Smooth muscle cell (in vitro differentiated cells): ENCODE data around the gene DMRTA2. TPM values are rescaled to one million over a fixed set of nuclear protein-coding genes. Genes with fewer than 3 reads are reported as not detected.

Source experiments
- DNase-seq: peaks from one replicate; lab custom pipeline; 2025; ENCODE audit not compliant: unreplicated experiment; lab: John Stamatoyannopoulos, UW
- H2AFZ ChIP-seq: fragments of 200-600 bp; sonication (generic); 2 replicates; pipeline ENCODE4 v1.6.0; 2016; ENCODE audit warnings: antibody characterized with exemption, low read depth, mild to moderate bottlenecking
- H3F3A ChIP-seq: fragments of 200-600 bp; sonication (generic); 2 replicates; pipeline ENCODE4 v1.6.0; 2017; ENCODE audit warnings: antibody characterized with exemption, low read depth
- H3K27ac ChIP-seq: fragments of 200-600 bp; sonication (generic); 2 replicates; pipeline ENCODE4 v1.5.1; 2016; ENCODE audit warnings: low read depth, mild to moderate bottlenecking
- H3K27me3 ChIP-seq: fragments of 200-600 bp; sonication (generic); 2 replicates; pipeline ENCODE4 v1.6.1; 2016; ENCODE audit warnings: low read depth, mild to moderate bottlenecking
- H3K36me3 ChIP-seq: fragments of 200-600 bp; sonication (generic); 2 replicates; pipeline ENCODE4 v1.5.1; 2016; ENCODE audit warnings: low read depth
- H3K4me1 ChIP-seq: fragments of 200-600 bp; sonication (generic); 2 replicates; pipeline ENCODE4 v1.5.1; 2016; ENCODE audit warnings: low read depth
- H3K4me2 ChIP-seq: fragments of 200-600 bp; sonication (generic); 2 replicates; pipeline ENCODE4 v1.6.0; 2016; ENCODE audit warnings: mild to moderate bottlenecking
- H3K4me3 ChIP-seq: fragments of 200-600 bp; sonication (generic); 2 replicates; pipeline ENCODE4 v1.5.1; 2016; ENCODE audit warnings: mild to moderate bottlenecking
- H3K79me2 ChIP-seq: fragments of 200-600 bp; sonication (generic); 2 replicates; pipeline ENCODE4 v1.6.0; 2016; ENCODE audit warnings: low read depth, mild to moderate bottlenecking
- H3K9ac ChIP-seq: fragments of 200-600 bp; sonication (generic); 2 replicates; pipeline ENCODE4 v1.6.0; 2016; ENCODE audit warnings: low read depth
- H3K9me3 ChIP-seq: fragments of 200-600 bp; sonication (generic); replicated peaks from 2 replicates; pipeline ENCODE4 v1.5.1; 2016; ENCODE audit warnings: low read depth
- H4K20me1 ChIP-seq: fragments of 200-600 bp; sonication (generic); 2 replicates; pipeline ENCODE4 v1.6.0; 2016; ENCODE audit warnings: low read depth
- CTCF ChIP-seq: fragments of 200-600 bp; sonication (generic); IDR thresholded peaks from 2 replicates; pipeline ENCODE4 v1.5.1; 2017; ENCODE audit warnings: borderline replicate concordance, mild to moderate bottlenecking, antibody characterized with exemption; ENCODE audit not compliant: insufficient read depth, poor library complexity, severe bottlenecking
- WGBS: methylation state at CpG from one replicate; pipeline ENCODE4 v1.1.7; 2016; ENCODE audit warnings: low lambda C conversion rate; 5-methylcytosine and 5-hydroxymethylcytosine counted together
- polyA plus RNA-seq: library from polyadenylated mRNA; unstranded; fragments of >200 nt; fragmentation: Nextera tagmentation; extraction: Ambion mirVana; gene quantifications from 2 replicates; pipeline ENCODE4 v1.2.1, GENCODE V29; 2016
- total RNA-seq: library from RNA; depleted of rRNA; stranded (reverse); fragments of >200 nt; gene quantifications from 2 replicates; pipeline ENCODE4 v1.2.3, GENCODE V29; 2014

The DMRTA2 gene
- total and polyA plus RNA-seq, 2 experiments from 2014 or later: 0.04 TPM; not detected in 1

DNA sequence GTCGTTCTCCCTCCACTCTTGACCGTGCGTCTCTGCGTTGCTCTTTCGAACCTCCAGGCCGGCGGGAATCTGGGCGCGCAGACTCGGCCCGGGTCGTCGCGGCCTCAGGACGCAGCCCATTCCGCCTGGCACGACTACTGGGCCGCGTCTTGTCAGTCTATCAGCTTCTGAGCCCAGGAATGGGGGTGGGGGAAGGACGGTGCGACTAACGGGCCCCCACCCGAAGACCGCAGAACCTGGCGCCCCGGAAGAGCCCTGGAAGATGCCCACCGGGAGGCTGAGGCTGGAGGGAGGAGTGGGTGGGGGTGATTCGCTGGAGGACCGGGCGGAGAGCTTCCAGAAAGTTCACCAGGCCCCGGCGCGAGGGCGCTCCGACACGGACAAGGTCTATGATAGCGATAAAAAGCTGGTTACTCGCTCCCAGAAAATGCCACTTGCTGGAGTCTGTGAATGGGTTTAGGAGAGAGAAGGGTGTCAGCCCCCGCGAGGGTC, 1.7 kb upstream of the DMRTA2 start:
- Histone ChIP-seq H2AFZ (no peak overlapping the region), H3K79me2 (no peaks in the 10 kb centered on the region), H3F3A (no peaks in the 10 kb centered on the region), H3K4me1 (peaks cover 17% of the 10 kb centered on the region), H3K9me3 (no peaks in the 10 kb centered on the region), H3K9ac (no peak overlapping the region), H3K36me3 (no peaks in the 10 kb centered on the region), H4K20me1 (no peaks in the 10 kb centered on the region), H3K4me3 (peak overlapping the region; percentile 38), H3K27me3 (peaks cover 100% of the 10 kb centered on the region), H3K27ac (no peak overlapping the region), H3K4me2 (peak overlapping the region; percentile 71)
- no peak for DNase-seq
- TF ChIP-seq CTCF: no peak
- 3% methylated on average over 40 of the region's 40 CpGs for WGBS

DNA sequence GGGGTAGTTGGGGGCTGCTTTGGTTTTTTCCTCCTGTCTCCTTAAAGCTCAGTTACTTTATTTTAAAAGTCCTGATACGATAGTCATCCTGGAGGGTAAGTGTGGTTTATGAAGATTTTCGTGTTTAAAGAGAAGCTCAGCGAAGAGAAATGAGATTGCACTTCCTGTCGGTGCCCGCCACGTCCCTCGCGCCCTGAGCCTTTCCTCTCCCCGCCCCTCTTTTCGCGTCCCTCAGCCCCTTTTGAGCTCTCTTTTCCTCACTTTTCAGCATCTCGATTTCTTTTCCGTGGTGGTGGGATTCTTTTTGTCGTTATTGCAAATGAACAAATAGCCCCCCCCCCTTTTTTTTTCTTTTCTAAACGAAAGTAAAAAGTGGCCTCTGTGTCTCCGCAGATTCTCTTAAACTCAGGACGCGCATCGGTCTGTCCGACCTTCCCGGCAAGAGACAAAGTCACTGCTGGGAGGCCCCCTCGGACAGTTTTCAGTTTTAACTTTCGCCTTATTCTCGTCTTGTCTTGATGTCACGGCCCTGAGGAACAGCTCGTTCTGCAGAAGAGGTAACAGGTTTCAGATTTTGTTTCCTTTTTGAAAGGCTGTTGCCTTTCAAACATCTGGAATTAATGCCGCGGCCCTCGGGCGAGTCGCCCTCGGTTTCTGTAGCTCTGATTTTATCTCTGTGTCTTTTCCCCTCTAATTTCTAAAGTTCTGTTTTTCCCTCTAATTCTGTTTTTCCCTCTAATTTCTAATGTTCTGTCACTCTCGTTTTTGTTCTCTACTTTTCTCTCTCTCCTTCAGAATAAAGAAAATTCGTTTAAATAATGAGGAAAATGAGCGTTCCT, 1.0 kb upstream of the DMRTA2 start:
- Histone ChIP-seq H4K20me1 (no peaks in the 10 kb centered on the region), H3K4me2 (peak overlapping the region; percentile 71), H3K27me3 (peaks cover 100% of the 10 kb centered on the region), H2AFZ (no peak overlapping the region), H3K36me3 (no peaks in the 10 kb centered on the region), H3K9me3 (no peaks in the 10 kb centered on the region), H3K4me1 (peaks cover 19% of the 10 kb centered on the region), H3K27ac (no peak overlapping the region), H3K9ac (no peak overlapping the region), H3K4me3 (peak overlapping the region; percentile 38), H3F3A (no peaks in the 10 kb centered on the region), H3K79me2 (no peaks in the 10 kb centered on the region)
- no peak for TF ChIP-seq CTCF
- no peak for DNase-seq
- WGBS: 4% methylated on average over 35 of the region's 35 CpGs

GRCh38 chr1:50423670-50424000, 392 bp upstream of the DMRTA2 start:
- Histone ChIP-seq H3K27ac (no peak overlapping the region), H3K4me3 (peak overlapping the region; percentile 38), H3K4me2 (peak overlapping the region; percentile 71), H3F3A (no peaks in the 10 kb centered on the region), H4K20me1 (no peaks in the 10 kb centered on the region), H3K79me2 (no peaks in the 10 kb centered on the region), H3K4me1 (peaks cover 21% of the 10 kb centered on the region), H3K36me3 (no peaks in the 10 kb centered on the region), H2AFZ (no peak overlapping the region), H3K9ac (no peak overlapping the region), H3K9me3 (no peaks in the 10 kb centered on the region), H3K27me3 (peaks cover 99% of the 10 kb centered on the region)
- no peak for TF ChIP-seq CTCF
- 2% methylated on average over 21 of the region's 23 CpGs for WGBS
- no peak for DNase-seq

DNA sequence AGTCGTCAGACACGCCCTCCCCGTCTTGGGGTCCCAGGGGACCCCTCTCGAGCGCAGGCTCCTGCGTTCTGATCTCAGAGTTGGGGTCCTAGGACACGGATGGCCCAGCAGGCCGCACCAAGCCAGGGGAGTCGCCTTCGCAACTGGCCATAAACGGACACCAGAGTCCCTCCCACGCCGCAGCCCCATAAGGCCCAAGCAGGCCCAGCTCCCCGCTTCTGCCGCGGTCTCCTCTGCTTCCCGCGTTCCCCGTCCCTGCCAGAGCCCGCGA, 633 bp downstream of the DMRTA2 start:
- TF ChIP-seq CTCF: no peak
- no peak for DNase-seq
- H3K36me3 ChIP-seq: no peaks in the 10 kb centered on the region
- no peak overlapping the region for H3K4me3 ChIP-seq
- no peak overlapping the region for H3K9ac ChIP-seq
- no peaks in the 10 kb centered on the region for H3K79me2 ChIP-seq
- no peak overlapping the region for H3K27ac ChIP-seq
- peaks cover 99% of the 10 kb centered on the region for H3K27me3 ChIP-seq
- no peaks in the 10 kb centered on the region for H3F3A ChIP-seq
- H3K4me1 ChIP-seq: peaks cover 25% of the 10 kb centered on the region
- H3K4me2 ChIP-seq: peak overlapping the region; percentile 71
- H2AFZ ChIP-seq: no peak overlapping the region
- WGBS: 4% methylated on average over 19 of the region's 21 CpGs
- no peaks in the 10 kb centered on the region for H4K20me1 ChIP-seq
- H3K9me3 ChIP-seq: no peaks in the 10 kb centered on the region
